Measurements from ENCODE around the gene ACTG1. TPM values are rescaled to one million over a fixed set of nuclear protein-coding genes. Genes with fewer than 3 reads are reported as not detected.

Gene ACTG1
- total and polyA plus RNA-seq, 9 of the 15 experiments (the other 6 are each of a cell fraction or from before 2014, with no cell fraction given): 224 to 1,775 (median 568) TPM

DNA sequence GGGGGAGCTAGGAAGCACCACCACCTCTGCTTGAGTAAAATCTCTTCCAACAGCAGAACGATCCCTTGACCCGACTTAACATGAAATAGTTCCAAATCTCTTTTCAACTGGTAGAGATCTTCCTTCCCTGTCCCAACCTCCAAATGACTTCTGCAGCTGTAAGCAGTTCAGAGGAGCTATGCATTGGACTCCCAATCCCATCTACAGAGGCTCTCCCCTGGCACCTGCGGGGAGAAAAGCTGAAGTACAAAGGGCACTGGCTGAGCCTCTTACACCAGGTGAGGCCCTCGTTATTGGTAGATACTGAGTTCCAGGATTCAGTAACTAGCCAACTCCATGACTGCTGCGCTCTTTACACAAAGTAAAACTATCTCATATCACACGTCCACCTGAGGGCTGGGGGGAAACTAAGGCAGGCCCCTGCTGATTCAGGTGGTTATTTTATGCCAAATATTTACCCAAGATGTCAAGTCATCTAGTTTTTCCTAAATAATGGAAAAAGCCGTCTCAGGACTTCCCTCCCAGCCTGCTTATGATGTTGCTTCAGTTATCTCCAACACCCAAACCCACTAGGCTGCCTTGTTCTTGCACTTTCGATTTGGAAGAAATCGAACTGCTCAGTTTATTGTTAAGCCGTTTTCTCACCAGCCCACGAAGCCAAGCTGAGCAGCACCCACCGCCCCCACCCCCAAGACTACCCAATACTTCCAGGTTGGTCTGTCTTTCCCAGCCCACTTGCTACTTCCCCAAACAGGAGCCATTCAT lies 3.2 kb downstream of the ACTG1 start (continued):
- TF ChIP-seq, protein P1, sequence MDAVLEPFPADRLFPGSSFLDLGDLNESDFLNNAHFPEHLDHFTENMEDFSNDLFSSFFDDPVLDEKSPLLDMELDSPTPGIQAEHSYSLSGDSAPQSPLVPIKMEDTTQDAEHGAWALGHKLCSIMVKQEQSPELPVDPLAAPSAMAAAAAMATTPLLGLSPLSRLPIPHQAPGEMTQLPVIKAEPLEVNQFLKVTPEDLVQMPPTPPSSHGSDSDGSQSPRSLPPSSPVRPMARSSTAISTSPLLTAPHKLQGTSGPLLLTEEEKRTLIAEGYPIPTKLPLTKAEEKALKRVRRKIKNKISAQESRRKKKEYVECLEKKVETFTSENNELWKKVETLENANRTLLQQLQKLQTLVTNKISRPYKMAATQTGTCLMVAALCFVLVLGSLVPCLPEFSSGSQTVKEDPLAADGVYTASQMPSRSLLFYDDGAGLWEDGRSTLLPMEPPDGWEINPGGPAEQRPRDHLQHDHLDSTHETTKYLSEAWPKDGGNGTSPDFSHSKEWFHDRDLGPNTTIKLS (IDR thresholded peaks at IDR 0.05; ENCODE audit: borderline replicate concordance, low read depth): no peak
- TF ChIP-seq CXXC5 (CRISPR knock-in tag; IDR thresholded peaks at IDR 0.05) (no peak), ZC3H8 (IDR thresholded peaks at IDR 0.05) (no peak), CBX3 (IDR thresholded peaks at IDR 0.05; ENCODE audit: borderline replicate concordance in 1 of 2, low read length in 2 of 2) (no peak), SRSF7 (optimal IDR thresholded peaks at IDR 0.05; ENCODE audit: low read depth, low read length) (no peak), ZNF143 (CRISPR knock-in tag; IDR thresholded peaks at IDR 0.05) (no peak), SMARCA4 (IDR thresholded peaks at IDR 0.05) (no peak), NCOA1 (IDR thresholded peaks at IDR 0.05; ENCODE audit: low read depth) (no peak), PCBP1 (IDR thresholded peaks at IDR 0.05; ENCODE audit: low read depth, low read length, poor library complexity, severe bottlenecking) (no peak), ZKSCAN3 (CRISPR knock-in tag; IDR thresholded peaks at IDR 0.05) (no peak), SAFB (IDR thresholded peaks at IDR 0.05; ENCODE audit: borderline replicate concordance, low read depth, low read length) (no peak), KLF10 (CRISPR knock-in tag; IDR thresholded peaks at IDR 0.05) (no peak), SMC3 (conservative IDR thresholded peaks at IDR 0.05; ENCODE audit: insufficient read depth, low read depth, low read length) (no peak)

All from K562 (cell line).